ENCODE results near the gene AKT2. TPM values are rescaled to one million over a fixed set of nuclear protein-coding genes. Genes with fewer than 3 reads are reported as not detected.

The AKT2 gene
- total RNA-seq, 1 experiment from 2014 or later = 150 TPM

GRCh38 chr19:40220674-40221073, 64.5 kb downstream of the AKT2 start:
- no peak overlapping the region for H2BK5ac ChIP-seq (ENCODE audit: insufficient read length, low read length)
- peaks cover 52% of the 10 kb centered on the region for H3K27me3 Mint-ChIP-seq (ENCODE audit: low read depth)
- H4K8ac ChIP-seq (replicated peaks; ENCODE audit: insufficient read length, low read depth, low read length) = no peak overlapping the region
- no peak overlapping the region for H3T11ph ChIP-seq (ENCODE audit: low read length)
- H3K9me3 Mint-ChIP-seq = peaks cover 3 to 7% of the 10 kb centered on the region in 2 experiments
- H2AFZ ChIP-seq (ENCODE audit: low read length) = no peak overlapping the region
- no peak overlapping the region for H2BK120ac ChIP-seq (ENCODE audit: low read depth, low read length, poor library complexity, severe bottlenecking)
- H2BK12ac ChIP-seq (ENCODE audit: insufficient read length, low read depth, low read length) = no peak overlapping the region
- H3K27ac ChIP-seq (ENCODE audit: insufficient read length, low read depth, low read length) = no peak overlapping the region
- peaks cover 10 to 15% of the 10 kb centered on the region in 2 experiments for H3K4me1 Mint-ChIP-seq
- no peaks in the 10 kb centered on the region for H3K79me1 ChIP-seq (ENCODE audit: insufficient read depth, low read depth, low read length, poor library complexity, severe bottlenecking)
- H3K4me1 ChIP-seq (ENCODE audit: insufficient read depth, low read length) = no peaks in the 10 kb centered on the region
- H3K27me3 ChIP-seq (ENCODE audit: insufficient read depth, low read length) = no peaks in the 10 kb centered on the region; the same call in 1 of the 2 replicates
- H3K27ac Mint-ChIP-seq = no peak overlapping the region
- no peaks in the 10 kb centered on the region for H3K9me3 ChIP-seq (ENCODE audit: control insufficient read depth, low read depth, low read length)
- H2AK5ac ChIP-seq (ENCODE audit: insufficient read length, low read length) = no peak overlapping the region
- H3K23me2 ChIP-seq (ENCODE audit: insufficient read length, low read depth, low read length, poor library complexity, severe bottlenecking) = peaks cover 3% of the 10 kb centered on the region
- H3K56ac ChIP-seq (ENCODE audit: insufficient read length, low read depth, low read length) = no peak overlapping the region
- no peak overlapping the region for H3K14ac ChIP-seq (ENCODE audit: insufficient read depth, low read length)
- H2BK15ac ChIP-seq (ENCODE audit: low read depth, low read length) = no peak overlapping the region
- H3K36me3 Mint-ChIP-seq (ENCODE audit: insufficient read depth in 1 of 3, low read depth in 3 of 3) = peaks cover 2 to 5% (median 4%) of the 10 kb centered on the region in 3 experiments; a peak in 5 of 7 replicates
- no peak overlapping the region for H3K4me3 Mint-ChIP-seq
- H3K18ac ChIP-seq (ENCODE audit: insufficient read length, low read depth, low read length) = no peak overlapping the region
- H3K9ac ChIP-seq (ENCODE audit: extremely low read depth, insufficient read length, low read length) = no peak overlapping the region
- WGBS (ENCODE audit: extremely low coverage, insufficient read length, low lambda C conversion rate) = no CpG with 5 or more reads among the region's 9 CpGs
- H3K4ac ChIP-seq (ENCODE audit: low read depth, low read length) = no peak overlapping the region
- no peaks in the 10 kb centered on the region for H4K20me1 ChIP-seq (ENCODE audit: control insufficient read depth, insufficient read depth, insufficient read length)
- no peak overlapping the region for H3K23ac ChIP-seq (ENCODE audit: insufficient read length, low read depth, low read length)
- H4K91ac ChIP-seq (ENCODE audit: insufficient read length, low read depth, low read length) = no peak overlapping the region
- DNase-seq = no peak
- H3K79me2 ChIP-seq (ENCODE audit: insufficient read depth, low read length) = no peaks in the 10 kb centered on the region
- no peak overlapping the region for H4K5ac ChIP-seq (ENCODE audit: insufficient read length, low read depth, low read length)
- no peak overlapping the region for H2BK20ac ChIP-seq (ENCODE audit: low read depth, low read length, poor library complexity, severe bottlenecking)
- TF ChIP-seq CTCF (conservative IDR thresholded peaks at IDR 0.05) = no peak
- H3K4me2 ChIP-seq (ENCODE audit: insufficient read depth, insufficient read length, low read length) = no peak overlapping the region
